GM23338 (cell line): ENCODE measurements around the gene TMEM132D. TPM values are rescaled to one million over a fixed set of nuclear protein-coding genes. Genes with fewer than 3 reads are reported as not detected.

Experiments
- ATAC-seq: fragments of 200-7000 bp; cut with Tn5 transposase; 3 replicates; pipeline ENCODE4 v1.9.1; 2020
- DNase-seq: peaks from one replicate; pipeline ENCODE4 v3.0.0-alpha.2; 2015; ENCODE audit warnings: low spot score
- H2AFZ ChIP-seq: fragments of 200-600 bp; sonication (generic); 2 replicates; pipeline ENCODE4 v1.8.0; 2016; ENCODE audit warnings: antibody characterized with exemption, mild to moderate bottlenecking, moderate library complexity
- H3F3A ChIP-seq: fragments of 200-600 bp; sonication (generic); replicated peaks from 2 replicates; pipeline ENCODE4 v1.8.0; 2017; ENCODE audit warnings: antibody characterized with exemption, mixed run types, low read depth
- H3K27ac ChIP-seq: fragments of 200-600 bp; sonication (generic); 2 replicates; pipeline ENCODE4 v1.6.1; 2016; ENCODE audit warnings: low read depth
- H3K27me3 ChIP-seq: fragments of 200-600 bp; sonication (generic); 2 replicates; pipeline ENCODE4 v1.8.0; 2016; ENCODE audit warnings: mild to moderate bottlenecking, mixed run types, moderate library complexity; ENCODE audit not compliant: insufficient read depth
- H3K36me3 ChIP-seq: fragments of 200-600 bp; sonication (generic); 2 replicates; pipeline ENCODE4 v1.8.0; 2016; ENCODE audit warnings: mild to moderate bottlenecking; ENCODE audit not compliant: insufficient read depth
- H3K4me1 ChIP-seq: fragments of 200-600 bp; sonication (generic); 2 replicates; pipeline ENCODE4 v1.8.0; 2016; ENCODE audit warnings: mild to moderate bottlenecking, moderate library complexity; ENCODE audit not compliant: insufficient read depth
- H3K4me2 ChIP-seq: fragments of 200-600 bp; sonication (generic); 2 replicates; pipeline ENCODE4 v1.7.1; 2017; ENCODE audit warnings: mixed run types
- H3K4me3 ChIP-seq: fragments of 200-600 bp; sonication (generic); 2 replicates; pipeline ENCODE4 v1.6.1; 2016; ENCODE audit warnings: mixed run types
- H3K79me2 ChIP-seq: fragments of 200-600 bp; sonication (generic); replicated peaks from 2 replicates; pipeline ENCODE4 v1.8.0; 2017; ENCODE audit warnings: mild to moderate bottlenecking; ENCODE audit not compliant: insufficient read depth
- H3K9me2 ChIP-seq: fragments of 200-600 bp; sonication (generic); 2 replicates; pipeline ENCODE4 v1.8.0; 2017; ENCODE audit not compliant: insufficient read depth
- H4K20me1 ChIP-seq: fragments of 200-600 bp; sonication (generic); replicated peaks from 2 replicates; pipeline ENCODE4 v1.8.0; 2017; ENCODE audit warnings: mild to moderate bottlenecking; ENCODE audit not compliant: insufficient read depth
- H3K27ac Mint-ChIP-seq: 2 replicates; pipeline ENCODE4 v1.8.0; 2020; ENCODE audit warnings: inconsistent platforms, mild to moderate bottlenecking, moderate library complexity, mixed read lengths
- H3K27me3 Mint-ChIP-seq: 3 replicates; pipeline ENCODE4 v1.8.0; 2022; ENCODE audit warnings: low read depth, mild to moderate bottlenecking, moderate library complexity, mixed read lengths, inconsistent platforms; ENCODE audit not compliant: insufficient read depth, poor library complexity
- H3K36me3 Mint-ChIP-seq: 3 replicates; pipeline ENCODE4 v1.8.0; 2021; ENCODE audit warnings: low read depth, mild to moderate bottlenecking, inconsistent platforms, moderate library complexity, mixed read lengths
- H3K4me1 Mint-ChIP-seq: 3 replicates; pipeline ENCODE4 v1.8.0; 2020; ENCODE audit warnings: mild to moderate bottlenecking, inconsistent platforms, mixed read lengths
- H3K4me3 Mint-ChIP-seq: 3 replicates; pipeline ENCODE4 v1.8.0; 2021; ENCODE audit warnings: moderate library complexity, mild to moderate bottlenecking, inconsistent platforms, mixed read lengths
- H3K9me3 Mint-ChIP-seq: 3 replicates; pipeline ENCODE4 v1.8.0; 2020; ENCODE audit warnings: moderate library complexity, mild to moderate bottlenecking, inconsistent platforms, mixed read lengths
- CTCF ChIP-seq, 2 experiments: fragments of 200-600 bp in 1 of 2; sonication (generic) in 1 of 2; conservative IDR thresholded peaks; 2 replicates each; pipeline versions ENCODE4 v1.5.1 to v1.6.1; 2016 to 2017; ENCODE audit warnings: antibody characterized with exemption in 2 of 2, low read depth in 2 of 2, mild to moderate bottlenecking in 2 of 2, moderate library complexity in 1 of 2
- ETS1 ChIP-seq: IDR thresholded peaks from 2 replicates; pipeline ENCODE4 v1.6.1; 2016; ENCODE audit warnings: antibody characterized with exemption
- EZH2phosphoT487 ChIP-seq: fragments of 200-600 bp; sonication (generic); IDR thresholded peaks from one replicate; pipeline ENCODE4 v1.8.1; 2018; ENCODE audit warnings: antibody characterized with exemption; ENCODE audit not compliant: unreplicated experiment
- NANOG ChIP-seq: IDR thresholded peaks from 2 replicates; pipeline ENCODE4 v1.6.1; 2016; ENCODE audit warnings: antibody characterized with exemption, borderline replicate concordance
- ZNF462 ChIP-seq: fragments of 250-450 bp; sonication (Bioruptor Pico); IDR thresholded peaks from 2 replicates; pipeline ENCODE4 v1.5.0; 2020; ENCODE audit warnings: mild to moderate bottlenecking, moderate library complexity
- polyA plus RNA-seq: library from polyadenylated mRNA; unstranded; fragments of >200 nt; fragmentation: Nextera tagmentation; extraction: Ambion mirVana; gene quantifications from 2 replicates; pipeline ENCODE4 v1.2.1, GENCODE V29; 2016
- total RNA-seq: library from RNA; depleted of rRNA; stranded (reverse); fragments of >200 nt; shearing (Covaris generic); gene quantifications from 2 replicates; pipeline ENCODE4 v1.2.3, GENCODE V29; 2014

TMEM132D gene
- total and polyA plus RNA-seq, 2 experiments from 2014 or later: 0.44 to 5.3 TPM

DNA sequence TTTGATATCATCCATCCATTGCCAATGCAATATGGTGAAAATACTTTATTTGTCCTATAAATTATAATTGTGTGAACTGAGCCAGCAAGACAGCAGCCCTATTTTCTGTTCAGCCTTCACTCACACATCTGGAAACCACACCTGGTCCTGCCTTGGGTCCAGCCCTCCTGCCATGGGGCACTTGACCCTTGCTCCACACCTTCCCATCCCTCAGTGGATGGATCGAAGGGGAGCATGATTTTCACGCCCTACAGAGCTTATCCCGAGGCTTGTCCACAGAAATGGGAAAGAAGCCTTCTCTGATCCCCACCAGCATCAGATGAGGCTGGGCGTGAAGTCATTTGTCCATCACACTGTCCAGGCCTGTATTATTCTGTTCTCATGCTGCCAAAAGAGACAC is 10.1 kb downstream of the TMEM132D start:
- Histone ChIP-seq H3F3A (no peaks in the 10 kb centered on the region), H4K20me1 (no peaks in the 10 kb centered on the region; the same call in 1 of the 2 replicates), H3K36me3 (0 out of 2 replicates have a peak, but pooled peaks cover 5% of the 10 kb centered on the region), H3K79me2 (peaks cover 18% of the 10 kb centered on the region), H3K4me1 (peaks cover 7% of the 10 kb centered on the region; the same call in 1 of the 2 replicates), H3K4me3 (no peak overlapping the region), H2AFZ (no peak overlapping the region), H3K4me2 (no peak overlapping the region), H3K27ac (no peak overlapping the region), H3K9me2 (no peaks in the 10 kb centered on the region), H3K27me3 (no peaks in the 10 kb centered on the region)
- no peaks in the 10 kb centered on the region; the same call in 1 of the 3 replicates for H3K9me3 Mint-ChIP-seq
- H3K4me1 Mint-ChIP-seq: no peaks in the 10 kb centered on the region
- peaks cover 5% of the 10 kb centered on the region for H3K27me3 Mint-ChIP-seq
- no peak overlapping the region for H3K27ac Mint-ChIP-seq
- no peak for TF ChIP-seq EZH2phosphoT487
- TF ChIP-seq CTCF (conservative IDR thresholded peaks at IDR 0.05; ENCODE audit: low read depth in 2 of 2): no peak
- no peak for ATAC-seq
- H3K36me3 Mint-ChIP-seq: peaks cover 40% of the 10 kb centered on the region
- DNase-seq: no peak
- H3K4me3 Mint-ChIP-seq: no peak overlapping the region

GRCh38 chr12:129887101-129887500 is 16.7 kb downstream of the TMEM132D start:
- Histone ChIP-seq H3K27me3 (no peaks in the 10 kb centered on the region), H3K27ac (no peak overlapping the region), H3K79me2 (peaks cover 22% of the 10 kb centered on the region), H2AFZ (no peak overlapping the region), H3F3A (no peaks in the 10 kb centered on the region), H3K4me1 (peaks cover 6% of the 10 kb centered on the region), H3K4me3 (no peak overlapping the region), H3K9me2 (no peaks in the 10 kb centered on the region), H3K4me2 (no peak overlapping the region), H3K36me3 (no peaks in the 10 kb centered on the region; the same call in 1 of the 2 replicates), H4K20me1 (no peaks in the 10 kb centered on the region)
- ATAC-seq (no peak), DNase-seq (no peak)
- H3K4me1 Mint-ChIP-seq: no peaks in the 10 kb centered on the region
- no peaks in the 10 kb centered on the region; the same call in none of the 3 replicates for H3K9me3 Mint-ChIP-seq
- no peak overlapping the region for H3K27ac Mint-ChIP-seq
- H3K36me3 Mint-ChIP-seq: peaks cover 19% of the 10 kb centered on the region; the same call in 2 of the 3 replicates
- H3K4me3 Mint-ChIP-seq: no peak overlapping the region
- H3K27me3 Mint-ChIP-seq: no peaks in the 10 kb centered on the region
- TF ChIP-seq NANOG (no peak), ETS1 (no peak), CTCF (conservative IDR thresholded peaks at IDR 0.05; ENCODE audit: low read depth in 2 of 2) (no peak), ZNF462 (no peak)
